Panc1 (cell line): ENCODE results near the gene INAFM1. TPM values are rescaled to one million over a fixed set of nuclear protein-coding genes. Genes with fewer than 3 reads are reported as not detected.

Source experiments
- ATAC-seq: fragments of 200-7000 bp; cut with Tn5 transposase; 2 replicates; pipeline ENCODE4 v1.9.1; 2020; ENCODE audit warnings: mild to moderate bottlenecking, moderate library complexity
- BruUV-seq: library from RNA; stranded (reverse); fragments of 400-500 nt; replicated peaks from 2 replicates; lab custom pipeline; 2021; lab: Mats Ljungman, UMichigan
- CTCF ChIA-PET: fragments of 300-600 bp; sonication (Branson Sonifier 250); formaldehyde crosslinking; loops from one replicate; lab custom pipeline; 2022; ENCODE audit warnings: antibody characterized with exemption; lab: Charles Lee
- POLR2A ChIA-PET: fragments of 300-600 bp; sonication (Branson Sonifier 250); formaldehyde crosslinking; loops from one replicate; lab custom pipeline; 2022; ENCODE audit warnings: antibody characterized with exemption; lab: Charles Lee
- DNase-seq: peaks from one replicate; pipeline ENCODE4 v3.0.0-alpha.2; 2010; ENCODE audit warnings: low read depth, low spot score
- H3K27ac ChIP-seq: 2 replicates; pipeline ENCODE4 v1.5.1; 2011; ENCODE audit warnings: mild to moderate bottlenecking, low read length, inconsistent platforms
- H3K27me3 ChIP-seq: fragments of 200-500 bp; sonication (Bioruptor generic); 2 replicates; pipeline ENCODE4 v1.6.0; 2014; ENCODE audit warnings: low read length, inconsistent platforms; ENCODE audit not compliant: control insufficient read depth, insufficient read depth
- H3K36me3 ChIP-seq: fragments of 200-500 bp; sonication (Bioruptor generic); 2 replicates; pipeline ENCODE4 v1.5.1; 2014; ENCODE audit warnings: inconsistent platforms, mild to moderate bottlenecking, low read length, moderate library complexity; ENCODE audit not compliant: control insufficient read depth, insufficient read depth
- H3K4me1 ChIP-seq: 2 replicates; pipeline ENCODE4 v1.5.1; 2011; ENCODE audit warnings: inconsistent platforms, mild to moderate bottlenecking, low read length, moderate library complexity; ENCODE audit not compliant: control insufficient read depth, insufficient read depth
- H3K4me3 ChIP-seq, 2 experiments: 2 replicates each; pipeline ENCODE4 v1.5.1; 2011 to 2012; ENCODE audit warnings: low read depth in 2 of 2, low read length in 2 of 2, mild to moderate bottlenecking in 2 of 2, inconsistent platforms in 1 of 2, moderate library complexity in 1 of 2
- H3K9me3 ChIP-seq: fragments of 200-500 bp; sonication (Bioruptor generic); 2 replicates; pipeline ENCODE4 v1.5.1; 2014; ENCODE audit warnings: low read depth, mild to moderate bottlenecking, inconsistent platforms, low read length, moderate library complexity; ENCODE audit not compliant: control insufficient read depth, insufficient read depth
- CTCF ChIP-seq: fragments of 450-650 bp; IDR thresholded peaks from 2 replicates; pipeline ENCODE4 v1.5.1; 2017; ENCODE audit warnings: mild to moderate bottlenecking
- POLR2AphosphoS5 ChIP-seq: IDR thresholded peaks from 2 replicates; pipeline ENCODE4 v1.6.1; 2012; ENCODE audit warnings: mild to moderate bottlenecking, low read depth, low read length, moderate library complexity
- SIN3A ChIP-seq: IDR thresholded peaks from 2 replicates; pipeline ENCODE4 v1.6.1; 2012; ENCODE audit warnings: low read depth, mild to moderate bottlenecking, low read length, moderate library complexity, borderline replicate concordance; ENCODE audit not compliant: insufficient read depth
- TCF7L2 ChIP-seq: IDR thresholded peaks from 2 replicates; pipeline ENCODE4 v1.6.1; 2011; ENCODE audit warnings: mild to moderate bottlenecking, low read depth, low read length, inconsistent platforms
- in situ Hi-C: cut with HindIII; loops from 2 replicates; pipeline ENCODE4 v1.10.0; 2016; ENCODE audit warnings: low sequenced_read_pairs, low pct_unique_long_range_greater_than_20kb
- intact Hi-C: fragments of 100-400 bp; cut with micrococcal nuclease; formaldehyde crosslinking; loops from one replicate; pipeline ENCODE4 v1.10.0; 2022; ENCODE audit not compliant: unreplicated experiment
- total RNA-seq: library from RNA; stranded (reverse); gene quantifications from one replicate; pipeline ENCODE4 v1.2.1, GENCODE V29; 2021; ENCODE audit not compliant: unreplicated experiment
- TF ChIP-seq, protein P1 (sequence below), 2 experiments: IDR thresholded peaks; 2 replicates each; pipeline ENCODE4 v1.6.1; 2011 to 2012; ENCODE audit warnings: low read depth in 2 of 2, control low read depth in 1 of 2, low read length in 1 of 2, mild to moderate bottlenecking in 1 of 2, moderate library complexity in 1 of 2; ENCODE audit not compliant: insufficient read depth in 1 of 2

INAFM1 gene
- total RNA-seq, 1 experiment from 2014 or later = 13.1 TPM

- DNase-seq = no peak
- no peak for TF ChIP-seq TCF7L2
- TF ChIP-seq SIN3A = no peak
- TF ChIP-seq, protein P1, sequence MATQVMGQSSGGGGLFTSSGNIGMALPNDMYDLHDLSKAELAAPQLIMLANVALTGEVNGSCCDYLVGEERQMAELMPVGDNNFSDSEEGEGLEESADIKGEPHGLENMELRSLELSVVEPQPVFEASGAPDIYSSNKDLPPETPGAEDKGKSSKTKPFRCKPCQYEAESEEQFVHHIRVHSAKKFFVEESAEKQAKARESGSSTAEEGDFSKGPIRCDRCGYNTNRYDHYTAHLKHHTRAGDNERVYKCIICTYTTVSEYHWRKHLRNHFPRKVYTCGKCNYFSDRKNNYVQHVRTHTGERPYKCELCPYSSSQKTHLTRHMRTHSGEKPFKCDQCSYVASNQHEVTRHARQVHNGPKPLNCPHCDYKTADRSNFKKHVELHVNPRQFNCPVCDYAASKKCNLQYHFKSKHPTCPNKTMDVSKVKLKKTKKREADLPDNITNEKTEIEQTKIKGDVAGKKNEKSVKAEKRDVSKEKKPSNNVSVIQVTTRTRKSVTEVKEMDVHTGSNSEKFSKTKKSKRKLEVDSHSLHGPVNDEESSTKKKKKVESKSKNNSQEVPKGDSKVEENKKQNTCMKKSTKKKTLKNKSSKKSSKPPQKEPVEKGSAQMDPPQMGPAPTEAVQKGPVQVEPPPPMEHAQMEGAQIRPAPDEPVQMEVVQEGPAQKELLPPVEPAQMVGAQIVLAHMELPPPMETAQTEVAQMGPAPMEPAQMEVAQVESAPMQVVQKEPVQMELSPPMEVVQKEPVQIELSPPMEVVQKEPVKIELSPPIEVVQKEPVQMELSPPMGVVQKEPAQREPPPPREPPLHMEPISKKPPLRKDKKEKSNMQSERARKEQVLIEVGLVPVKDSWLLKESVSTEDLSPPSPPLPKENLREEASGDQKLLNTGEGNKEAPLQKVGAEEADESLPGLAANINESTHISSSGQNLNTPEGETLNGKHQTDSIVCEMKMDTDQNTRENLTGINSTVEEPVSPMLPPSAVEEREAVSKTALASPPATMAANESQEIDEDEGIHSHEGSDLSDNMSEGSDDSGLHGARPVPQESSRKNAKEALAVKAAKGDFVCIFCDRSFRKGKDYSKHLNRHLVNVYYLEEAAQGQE (IDR thresholded peaks at IDR 0.05; ENCODE audit: insufficient read depth in 1 of 2, low read depth in 2 of 2, low read length in 1 of 2) = no peak
- TF ChIP-seq POLR2AphosphoS5 = no peak
- TF ChIP-seq CTCF = no peak
- ATAC-seq = no peak
- Histone ChIP-seq H3K4me1 (0 out of 2 replicates have a peak, but pooled peaks cover 2% of the 10 kb centered on the region), H3K27me3 (no peaks in the 10 kb centered on the region), H3K27ac (no peak overlapping the region), H3K9me3 (no peaks in the 10 kb centered on the region), H3K36me3 (no peaks in the 10 kb centered on the region), H3K4me3 (no peak overlapping the region)
- in situ Hi-C loops (no loop called here), intact Hi-C loops (no loop called here)
- ChIA-PET POLR2A (no interaction called here), CTCF (no interaction called here)
- no TSS peak for BruUV-seq
Observed at GRCh38 chr19:47303966-47304365, 29.3 kb downstream of the INAFM1 start.

GRCh38 chr19:47305309-47305751, 30.6 kb downstream of the INAFM1 start:
- BruUV-seq = TSS peak; percentile 56

More at GRCh38 chr19:47305309-47305751, 30.6 kb downstream of the INAFM1 start:
- Histone ChIP-seq H3K27me3 (no peaks in the 10 kb centered on the region), H3K36me3 (no peaks in the 10 kb centered on the region), H3K4me3 (no peak overlapping the region), H3K4me1 (0 out of 2 replicates have a peak, but pooled peaks cover 2% of the 10 kb centered on the region), H3K9me3 (no peaks in the 10 kb centered on the region), H3K27ac (no peak overlapping the region)
- POLR2A ChIA-PET = no interaction called here
- in situ Hi-C loops = no loop called here
- DNase-seq (no peak), ATAC-seq (peak; percentile 63; the same call in 1 of the 2 replicates)
- CTCF ChIA-PET = interaction anchor here (1.1 kb wide), 1 partner anchor 11 kb away, joined by 3 read pairs; no protein-coding TSS in a partner anchor
- TF ChIP-seq CTCF (peak; percentile 96), POLR2AphosphoS5 (no peak), SIN3A (no peak)
- intact Hi-C loops = no loop called here
